T47D (cell line): ENCODE results near the gene SPAG5.
A peak's percentile ranks its signal among the peaks of the same experiment; 100 is the strongest.
"Not testable (repeated sequence)": the region's sequence is repeated elsewhere in the genome, so short reads cannot be mapped to it uniquely, and the experiment has no call there.

Experiments
- DNase-seq, 2 experiments: peaks; one replicate each; pipeline versions ENCODE4 v3.0.0 to v3.0.0-alpha.2; 2011 to 2012; ENCODE audit warnings: low read depth in 1 of 2, low spot score in 1 of 2
- JUND ChIP-seq: IDR thresholded peaks from 2 replicates; pipeline ENCODE4 v1.6.1; 2012; ENCODE audit warnings: low read depth
- in situ Hi-C: cut with HindIII; loops from 2 replicates; pipeline ENCODE4 v1.10.0; 2016; ENCODE audit warnings: low sequenced_read_pairs, low pct_unique_long_range_greater_than_20kb

The SPAG5 gene

DNA sequence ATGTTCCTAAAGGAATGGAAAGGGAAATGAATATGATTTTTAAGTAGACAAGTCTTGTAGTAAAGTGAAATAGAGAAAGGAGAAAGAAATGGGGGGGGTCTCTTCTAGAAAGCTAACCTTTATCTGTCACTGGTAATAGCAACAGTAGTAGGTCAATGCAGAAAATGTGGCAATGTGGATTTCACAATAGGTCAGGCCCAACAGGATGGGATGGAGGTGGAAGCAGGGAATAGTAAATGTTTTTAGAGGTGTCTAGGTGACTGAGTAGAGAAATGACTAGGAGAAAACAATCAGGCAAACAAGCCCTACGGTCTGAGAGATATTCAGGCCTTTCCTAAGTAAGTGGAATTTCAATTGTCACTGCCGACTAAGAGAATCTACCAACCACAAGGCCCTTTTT is 21.2 kb upstream of the SPAG5 start:
- no peak for TF ChIP-seq JUND
- DNase-seq = no peak
- in situ Hi-C loops = no loop called here

DNA sequence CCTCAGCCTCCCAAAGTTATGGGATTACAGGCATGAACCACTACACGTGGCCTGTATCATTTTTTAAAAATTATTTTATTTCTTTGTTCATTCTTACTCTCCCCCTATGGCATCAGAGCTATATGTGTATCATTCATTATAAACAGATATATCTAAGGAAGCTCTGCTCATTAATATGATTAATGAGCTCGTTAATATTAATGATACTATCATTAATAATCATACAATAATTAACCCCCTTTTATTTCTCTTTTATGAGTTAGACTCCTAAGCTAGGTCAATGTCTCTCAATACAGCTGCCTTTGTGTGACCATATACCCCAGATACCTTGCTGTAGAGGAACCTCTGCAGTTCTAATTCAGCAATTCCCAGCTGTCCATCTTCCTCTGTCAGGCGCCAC is 19.6 kb upstream of the SPAG5 start:
- DNase-seq = no peak
- TF ChIP-seq JUND = no peak
- in situ Hi-C loops = no loop called here

DNA sequence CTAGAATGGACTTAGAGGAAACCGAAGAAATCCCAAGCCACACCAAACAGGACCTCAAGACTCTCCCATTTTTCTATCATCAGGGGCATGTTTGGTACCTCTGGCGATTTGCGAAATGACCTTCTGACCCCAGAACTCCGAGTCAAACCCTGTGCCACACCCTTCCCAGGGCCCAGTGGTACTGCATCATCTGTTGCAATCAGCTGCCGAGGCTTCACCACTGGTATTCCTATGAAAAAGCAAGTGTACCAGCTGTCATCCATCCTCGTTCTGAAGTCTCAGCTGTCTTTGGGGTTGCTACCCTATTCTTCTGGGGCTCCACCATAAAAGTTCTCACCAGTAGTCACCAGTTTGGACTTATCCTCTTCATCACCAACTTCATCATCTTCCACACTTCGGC is 17.5 kb upstream of the SPAG5 start:
- in situ Hi-C loops = no loop called here
- DNase-seq = no peak
- no peak for TF ChIP-seq JUND

DNA sequence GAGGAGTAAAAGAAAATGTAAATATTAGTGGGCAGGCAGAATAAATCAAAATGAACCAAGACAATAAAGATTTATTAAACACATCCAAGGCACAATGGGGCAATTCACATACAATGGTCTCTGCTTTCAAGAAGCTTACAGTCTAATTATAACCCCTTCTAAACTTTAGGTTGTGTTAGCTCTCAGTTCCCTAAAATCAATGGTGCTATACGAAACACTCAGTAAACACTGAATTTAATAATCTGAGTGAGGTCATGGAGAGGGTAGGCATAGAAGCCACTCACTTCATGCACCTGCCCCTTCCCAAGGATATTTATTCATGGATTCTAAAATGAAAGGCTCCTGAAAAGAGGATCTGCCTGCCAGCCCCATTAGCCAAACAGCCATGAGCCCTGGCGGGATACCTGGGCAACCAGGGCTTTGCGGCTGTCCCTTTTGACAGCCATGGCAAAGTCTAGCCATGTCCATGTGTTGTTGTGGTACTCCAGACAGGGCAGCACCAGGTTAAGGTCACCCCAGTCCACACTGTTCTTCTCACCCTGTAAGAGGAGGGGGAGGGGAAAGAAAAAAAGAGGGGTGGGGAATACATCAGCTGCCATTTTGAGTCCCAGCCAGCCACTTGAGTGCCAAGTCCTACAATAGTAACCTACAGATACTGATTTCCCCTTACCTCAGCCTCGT is 16.6 kb upstream of the SPAG5 start:
- in situ Hi-C loops = no loop called here
- no peak for DNase-seq
- no peak for TF ChIP-seq JUND

DNA sequence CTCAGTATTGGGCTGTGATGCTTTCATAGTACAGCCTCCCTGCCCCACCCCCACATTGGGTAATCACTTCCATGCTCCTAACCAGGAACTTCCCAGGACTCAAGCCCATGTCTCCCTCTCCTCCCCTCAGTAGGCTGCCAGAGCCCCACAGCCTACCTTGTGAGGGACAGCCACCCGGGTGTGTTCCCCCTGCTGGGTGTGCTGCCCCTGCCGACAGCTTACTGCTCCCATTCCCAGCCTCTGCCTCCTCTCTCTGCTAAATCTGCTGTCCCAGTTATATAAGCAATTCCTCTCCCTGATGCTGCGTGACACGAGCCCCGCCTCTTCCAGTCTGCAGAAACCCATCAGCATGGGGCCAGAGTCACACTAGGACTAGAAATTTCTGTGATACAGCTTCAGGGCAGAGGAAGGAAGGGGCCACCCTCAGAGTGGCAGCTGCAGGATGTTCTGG is 15.1 kb upstream of the SPAG5 start, which contains the start of gene RSKR:
RSKR (minus strand) TSS at position 255 of the 451 bp plus-strand sequence; CDS start at position 231, 24 bp downstream.
- DNase-seq = no peak
- in situ Hi-C loops = no loop called here

DNA sequence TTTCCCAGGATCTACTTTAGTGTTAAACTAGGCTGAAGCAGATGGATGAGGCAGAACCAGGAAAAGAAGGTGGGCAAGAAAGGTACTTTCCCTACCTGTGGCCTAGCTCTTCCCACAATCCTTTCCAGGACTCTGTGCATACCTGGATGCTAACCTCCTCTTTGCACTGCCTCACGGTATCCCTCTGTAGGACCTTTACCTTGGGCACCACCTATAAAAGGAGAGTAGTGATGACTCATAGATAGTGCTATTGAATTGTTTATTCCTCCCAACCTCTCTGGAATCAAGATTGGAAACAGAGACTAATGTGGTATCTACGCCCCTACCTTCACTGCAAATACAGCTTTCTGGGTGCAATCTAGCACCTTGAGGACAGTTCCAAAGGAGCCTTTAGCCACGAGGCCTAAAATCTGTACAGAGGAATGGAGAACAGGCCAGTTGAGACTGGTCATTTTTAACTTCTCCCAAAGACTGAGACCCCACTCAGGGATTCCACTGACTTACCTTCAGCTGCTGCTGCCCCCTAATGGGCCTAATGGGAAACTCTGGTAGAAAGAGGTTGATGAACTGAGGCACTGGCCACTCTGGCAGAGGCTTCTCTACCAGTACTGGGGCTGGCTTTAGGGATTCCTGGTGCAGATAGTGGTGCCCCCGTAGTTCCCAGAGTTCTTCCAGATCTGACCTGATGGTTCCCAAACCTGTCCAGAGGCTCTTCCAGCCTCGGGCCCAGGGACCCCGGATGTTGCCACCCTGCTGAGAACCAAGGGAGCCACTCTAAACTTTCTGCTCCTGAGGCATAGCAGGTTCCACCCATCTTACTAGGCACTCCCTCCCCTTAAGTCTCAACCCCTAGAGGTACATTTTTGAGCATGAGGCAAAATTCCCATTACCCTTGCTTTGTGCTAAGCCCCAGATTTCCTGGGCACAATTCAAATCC is 14.4 kb upstream of the SPAG5 start:
- DNase-seq = peak; percentile 42 to 51
- in situ Hi-C loops = no loop called here
- no peak for TF ChIP-seq JUND

More for the DNA sequence above, 15.1 kb upstream of the SPAG5 start, which contains the start of gene RSKR:
- TF ChIP-seq JUND = no peak

DNA sequence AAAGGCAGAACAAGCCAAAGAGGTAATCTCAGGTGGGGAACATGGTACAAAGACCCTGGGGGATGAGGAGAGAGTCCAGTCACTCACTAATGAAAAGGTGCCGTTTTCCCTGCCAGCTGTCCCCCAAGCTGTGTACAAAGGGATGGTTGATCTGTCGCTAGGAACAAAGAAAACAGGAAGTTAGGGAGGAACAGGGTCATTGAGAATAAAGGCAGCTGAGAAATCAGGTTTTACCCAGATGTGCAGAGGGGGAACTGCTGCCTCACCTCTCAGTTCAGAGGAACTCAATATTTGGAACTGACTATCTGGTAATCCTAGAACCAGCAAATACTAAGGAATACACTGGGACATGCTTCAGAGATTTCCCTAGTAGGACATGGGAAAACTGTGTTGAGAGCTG is 13.7 kb upstream of the SPAG5 start:
- TF ChIP-seq JUND = no peak
- in situ Hi-C loops = no loop called here
- no peak for DNase-seq

DNA sequence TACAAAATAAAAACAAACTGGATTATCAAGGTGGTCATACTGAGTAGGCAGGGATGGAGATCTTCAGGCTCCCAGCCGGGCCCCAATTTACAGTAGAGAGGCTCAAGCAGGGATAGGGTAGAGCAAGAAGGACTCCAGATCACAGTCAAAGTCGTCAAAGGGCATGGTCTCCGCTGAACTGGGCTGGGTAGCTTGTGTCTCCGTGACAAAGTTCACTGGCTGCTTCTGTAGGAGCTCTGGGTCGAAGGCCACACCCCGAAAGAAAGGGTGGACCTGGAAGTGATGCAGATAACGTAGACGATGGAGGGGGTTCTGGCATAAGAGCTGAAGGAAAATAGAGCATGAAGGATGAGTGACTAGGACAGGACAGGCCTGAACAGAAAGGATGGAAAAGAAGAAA is 11.6 kb upstream of the SPAG5 start:
- DNase-seq = no peak
- TF ChIP-seq JUND = no peak
- in situ Hi-C loops = no loop called here

DNA sequence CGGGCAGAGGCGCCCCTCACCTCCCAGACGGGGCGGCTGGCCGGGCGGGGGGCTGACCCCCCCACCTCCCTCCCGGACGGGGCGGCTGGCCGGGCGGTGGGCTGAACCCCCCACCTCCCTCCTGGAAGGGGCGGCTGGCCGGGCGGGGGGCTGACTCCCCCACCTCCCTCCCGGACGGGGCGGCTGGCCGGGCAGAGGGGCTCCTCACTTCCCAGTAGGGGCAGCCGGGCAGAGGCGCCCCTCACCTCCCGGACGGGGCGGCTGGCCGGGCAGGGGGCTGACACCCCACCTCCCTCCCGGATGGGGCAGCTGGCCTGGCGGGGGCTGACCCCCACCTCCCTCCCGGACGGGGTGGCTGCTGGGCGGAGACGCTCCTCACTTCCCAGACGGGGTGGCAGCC is 5.2 kb upstream of the SPAG5 start:
- DNase-seq, in situ Hi-C loops: not testable (repeated sequence)

DNA sequence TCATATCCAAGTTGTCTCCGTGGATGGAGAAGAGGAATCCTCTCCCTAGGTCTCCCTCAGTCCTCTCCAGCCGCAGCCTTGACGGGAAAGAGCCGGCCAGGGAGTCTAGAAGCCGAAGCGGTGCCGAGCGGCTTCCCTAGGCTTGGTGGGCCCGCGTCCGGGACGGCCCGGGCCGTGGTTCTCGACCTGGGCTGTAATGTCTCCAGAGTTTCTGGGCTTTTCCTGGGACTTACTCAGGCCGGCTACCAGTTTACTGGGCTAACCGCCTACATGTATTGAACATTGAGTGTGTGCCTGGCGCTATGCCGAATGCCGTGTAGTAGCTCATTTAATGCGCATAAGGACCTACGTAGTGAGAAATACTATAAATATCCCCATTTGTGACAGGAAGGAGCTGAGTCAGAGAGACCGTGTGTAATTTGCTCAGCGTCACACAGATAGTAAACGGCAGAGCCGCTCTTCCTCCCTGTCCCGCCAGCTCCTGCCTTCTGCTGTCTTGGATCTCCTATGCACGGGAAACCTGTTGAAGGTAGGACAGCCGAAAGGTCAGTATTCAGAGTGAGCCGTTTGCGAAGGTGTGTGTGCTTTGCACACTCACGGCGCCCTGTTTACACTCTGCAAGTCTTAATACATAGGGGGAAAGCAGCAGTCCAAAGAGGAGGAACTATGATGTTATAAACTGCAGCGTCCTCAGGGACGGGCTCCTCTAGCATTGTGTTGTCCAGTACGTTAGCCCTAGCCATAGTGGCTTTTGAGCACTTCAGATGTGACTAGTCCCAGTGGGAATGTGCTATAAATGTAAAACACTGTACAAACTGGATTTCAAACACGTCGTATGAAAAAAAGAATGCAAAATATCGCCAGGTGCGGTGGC is 723 bp upstream of the SPAG5 start:
- TF ChIP-seq JUND = no peak
- peak; percentile 18 to 79 for DNase-seq
- in situ Hi-C loops = no loop called here

DNA sequence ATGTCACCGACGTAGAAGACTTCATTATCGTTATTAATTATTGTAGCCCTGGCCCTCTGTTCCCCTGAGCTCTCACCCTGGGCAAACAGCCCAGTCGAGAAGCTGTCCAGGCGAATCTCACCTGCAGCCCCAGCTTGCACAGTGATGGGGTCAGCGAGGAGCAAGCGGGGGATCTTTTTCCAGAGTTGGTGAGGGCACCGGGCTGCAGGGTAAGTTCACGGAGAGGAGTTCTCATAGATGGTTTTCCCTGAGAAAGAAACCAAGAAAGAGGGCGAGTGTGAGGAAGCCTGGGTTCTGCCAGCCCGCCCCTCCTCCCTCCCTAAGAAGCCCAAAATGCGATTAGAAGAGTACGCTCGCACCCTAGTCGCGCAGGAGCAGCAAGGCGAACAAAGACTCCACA is 436 bp downstream of the SPAG5 start:
- no peak for DNase-seq
- in situ Hi-C loops = no loop called here
- no peak for TF ChIP-seq JUND

DNA sequence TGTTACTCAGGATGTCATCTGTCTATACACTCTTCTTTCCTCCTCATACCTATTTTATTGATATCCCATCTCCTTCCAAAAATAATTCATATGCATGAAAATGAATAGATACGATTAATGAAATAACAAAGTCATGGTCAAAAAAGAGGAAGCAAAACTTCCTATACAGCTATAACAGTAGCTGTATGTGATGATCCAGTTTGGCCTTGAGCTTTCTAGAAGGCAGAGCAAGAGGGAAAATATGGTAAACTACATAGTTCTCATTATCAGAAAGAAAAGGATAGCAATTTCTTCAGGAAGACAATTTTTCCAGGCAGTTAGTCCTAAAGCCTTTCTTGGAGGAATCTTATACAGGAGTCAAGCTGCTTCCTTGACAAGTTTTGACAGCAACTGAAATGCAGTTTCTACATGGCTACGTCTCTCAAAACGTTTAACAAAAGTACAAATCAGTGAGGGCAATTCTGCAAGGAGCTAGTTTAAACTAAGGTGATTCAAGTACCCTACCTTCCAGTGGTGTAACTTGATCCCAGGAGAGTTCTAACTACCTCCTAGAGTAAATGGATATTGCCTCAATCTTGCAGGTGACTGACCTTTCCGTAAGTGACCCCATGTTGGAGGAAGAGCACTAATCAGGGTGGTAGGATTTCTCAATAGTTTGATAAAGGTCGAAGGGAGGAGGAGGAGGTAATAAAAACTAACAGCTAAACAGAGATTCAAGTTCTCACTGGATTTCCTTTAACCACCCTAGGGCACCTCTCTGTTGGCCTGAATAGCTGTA is 1.0 kb downstream of the SPAG5 start:
- in situ Hi-C loops = no loop called here
- no peak for DNase-seq
- no peak for TF ChIP-seq JUND
